HG02678 (cell line): ENCODE measurements around the gene CLPSL1.

ENCODE experiments used
- ATAC-seq: cut with Tn5 transposase; IDR thresholded peaks from one replicate; pipeline ENCODE4 v1.9.1; 2021; ENCODE audit warnings: mild to moderate bottlenecking, moderate library complexity; ENCODE audit not compliant: unreplicated experiment

The CLPSL1 gene

GRCh38 chr6:35795453-35796071 lies 14.7 kb downstream of the CLPSL1 start:
- ATAC-seq: no peak

- no peak for ATAC-seq
These were observed 15.4 kb downstream of the CLPSL1 start for GRCh38 chr6:35796236-35796635.

- ATAC-seq: no peak
These were observed 17.2 kb downstream of the CLPSL1 start for GRCh38 chr6:35797837-35798526.

- no peak for ATAC-seq
These were observed 17.9 kb downstream of the CLPSL1 start for GRCh38 chr6:35798706-35799105.

GRCh38 chr6:35801148-35801547 lies 20.3 kb downstream of the CLPSL1 start:
- ATAC-seq: no peak

- no peak for ATAC-seq
These were observed 24.3 kb downstream of the CLPSL1 start, which contains the start of gene LHFPL5 for GRCh38 chr6:35804996-35805736. Gene LHFPL5, plus strand, starts transcription at chr6:35805352. Its CDS starts 319 bp downstream, at chr6:35805671.

- ATAC-seq: no peak
These were observed 27.9 kb downstream of the CLPSL1 start for GRCh38 chr6:35808688-35809087.

GRCh38 chr6:35809809-35810208 lies 29.0 kb downstream of the CLPSL1 start:
- no peak for ATAC-seq

GRCh38 chr6:35810971-35811698 lies 30.3 kb downstream of the CLPSL1 start:
- no peak for ATAC-seq

- no peak for ATAC-seq
These were observed 30.8 kb downstream of the CLPSL1 start for GRCh38 chr6:35811699-35811995.

GRCh38 chr6:35817515-35817914 lies 36.7 kb downstream of the CLPSL1 start:
- no peak for ATAC-seq

- ATAC-seq: no peak
These were observed 42.8 kb downstream of the CLPSL1 start for GRCh38 chr6:35823601-35824000.

- ATAC-seq: no peak
These were observed 43.9 kb downstream of the CLPSL1 start for GRCh38 chr6:35824552-35825192.

- ATAC-seq: no peak
These were observed 48.5 kb downstream of the CLPSL1 start for GRCh38 chr6:35829306-35829705.

- ATAC-seq: no peak
These were observed 50.6 kb downstream of the CLPSL1 start for GRCh38 chr6:35831257-35832007.

- no peak for ATAC-seq
These were observed 52.7 kb downstream of the CLPSL1 start for GRCh38 chr6:35833536-35833935.
